Brain microvascular endothelial cell (primary cell): ENCODE results near the gene NPBWR2.

Source experiments
- DNase-seq: peaks from one replicate; pipeline ENCODE4 v3.0.0-alpha.2; 2020
- H3K27ac ChIP-seq: fragments of 250-450 bp; sonication (Bioruptor Pico); 2 replicates; pipeline ENCODE4 v1.5.1; 2020; ENCODE audit warnings: mild to moderate bottlenecking, moderate library complexity
- H3K27me3 ChIP-seq: fragments of 250-450 bp; sonication (Bioruptor Pico); replicated peaks from 2 replicates; pipeline ENCODE4 v1.5.1; 2020; ENCODE audit warnings: mild to moderate bottlenecking
- H3K36me3 ChIP-seq: fragments of 250-450 bp; sonication (Bioruptor Pico); replicated peaks from 2 replicates; pipeline ENCODE4 v1.5.1; 2020; ENCODE audit warnings: mild to moderate bottlenecking
- H3K4me3 ChIP-seq: 2 replicates; pipeline ENCODE4 v1.5.1; 2011; ENCODE audit warnings: low read depth, mild to moderate bottlenecking, control low read depth, low read length, moderate library complexity
- CTCF ChIP-seq: IDR thresholded peaks from 2 replicates; pipeline ENCODE4 v1.5.1; 2011; ENCODE audit warnings: low read depth, mild to moderate bottlenecking, moderate library complexity, low read length, control low read depth, inconsistent platforms; ENCODE audit errors: missing control alignments
- in situ Hi-C: cut with HindIII; loops from 2 replicates; pipeline ENCODE4 v1.10.0; 2017; ENCODE audit warnings: low sequenced_read_pairs, low pct_ligation_motif_present

Gene NPBWR2

GRCh38 chr20:64062596-64063388 lies 44.6 kb downstream of the NPBWR2 start, which contains the start of gene TCEA2:
Gene TCEA2 (plus strand): TSS chr20:64063198. CDS start chr20:64063313, 115 bp downstream.
- peak; percentile 94 for DNase-seq
- peak within 1 kb of the TSS; percentile 80 for H3K4me3 ChIP-seq
- no peaks in the 10 kb centered on the region for H3K36me3 ChIP-seq
- in situ Hi-C loops = no loop called here
- H3K27ac ChIP-seq = peak within 1 kb of the TSS; percentile 52
- H3K27me3 ChIP-seq = no peaks in the 10 kb centered on the region
- no peak for TF ChIP-seq CTCF

- Histone ChIP-seq H3K4me3 (peak overlapping the region; percentile 80), H3K27me3 (no peaks in the 10 kb centered on the region), H3K36me3 (no peaks in the 10 kb centered on the region), H3K27ac (peak overlapping the region; percentile 52)
- no peak for DNase-seq
- in situ Hi-C loops = no loop called here
- TF ChIP-seq CTCF = no peak
Measured at GRCh38 chr20:64062276-64062595, 45.1 kb downstream of the NPBWR2 start.

- TF ChIP-seq CTCF = no peak
- no peaks in the 10 kb centered on the region for H3K27me3 ChIP-seq
- no peak overlapping the region for H3K4me3 ChIP-seq
- no peaks in the 10 kb centered on the region for H3K36me3 ChIP-seq
- DNase-seq = peak; percentile 73
- H3K27ac ChIP-seq = no peak overlapping the region
- in situ Hi-C loops = no loop called here
Measured at GRCh38 chr20:64058536-64058935, 48.8 kb downstream of the NPBWR2 start.

GRCh38 chr20:64057628-64058498 lies 49.5 kb downstream of the NPBWR2 start:
- DNase-seq = peak; percentile 40
- H3K27ac ChIP-seq = no peak overlapping the region

GRCh38 chr20:64056889-64057627 lies 50.3 kb downstream of the NPBWR2 start:
- Histone ChIP-seq H3K27me3 (no peaks in the 10 kb centered on the region), H3K27ac (no peak overlapping the region), H3K36me3 (no peaks in the 10 kb centered on the region), H3K4me3 (no peak overlapping the region)
- no peak for TF ChIP-seq CTCF
- in situ Hi-C loops = no loop called here
- DNase-seq = no peak

More at GRCh38 chr20:64057628-64058498, 49.5 kb downstream of the NPBWR2 start:
- peak; percentile 94 for TF ChIP-seq CTCF
- Histone ChIP-seq H3K27me3 (no peaks in the 10 kb centered on the region), H3K4me3 (no peak overlapping the region), H3K36me3 (no peaks in the 10 kb centered on the region)
- in situ Hi-C loops = no loop called here
